Dermis blood vessel endothelial cell (primary cell): ENCODE results near the gene RAP2A. TPM values are rescaled to one million over a fixed set of nuclear protein-coding genes. Genes with fewer than 3 reads are reported as not detected.
A peak's percentile ranks its signal among the peaks of the same experiment; 100 is the strongest.

ENCODE experiments used
- DNase-seq: peaks from one replicate; pipeline ENCODE4 v3.0.0; 2010
- total RNA-seq: library from RNA; depleted of rRNA; stranded (reverse); fragments of >200 nt; gene quantifications from 2 replicates; pipeline ENCODE4 v1.2.3, GENCODE V29; 2014

RAP2A gene
- total RNA-seq, 1 donor from 2014 or later, result 61.1 TPM

DNA sequence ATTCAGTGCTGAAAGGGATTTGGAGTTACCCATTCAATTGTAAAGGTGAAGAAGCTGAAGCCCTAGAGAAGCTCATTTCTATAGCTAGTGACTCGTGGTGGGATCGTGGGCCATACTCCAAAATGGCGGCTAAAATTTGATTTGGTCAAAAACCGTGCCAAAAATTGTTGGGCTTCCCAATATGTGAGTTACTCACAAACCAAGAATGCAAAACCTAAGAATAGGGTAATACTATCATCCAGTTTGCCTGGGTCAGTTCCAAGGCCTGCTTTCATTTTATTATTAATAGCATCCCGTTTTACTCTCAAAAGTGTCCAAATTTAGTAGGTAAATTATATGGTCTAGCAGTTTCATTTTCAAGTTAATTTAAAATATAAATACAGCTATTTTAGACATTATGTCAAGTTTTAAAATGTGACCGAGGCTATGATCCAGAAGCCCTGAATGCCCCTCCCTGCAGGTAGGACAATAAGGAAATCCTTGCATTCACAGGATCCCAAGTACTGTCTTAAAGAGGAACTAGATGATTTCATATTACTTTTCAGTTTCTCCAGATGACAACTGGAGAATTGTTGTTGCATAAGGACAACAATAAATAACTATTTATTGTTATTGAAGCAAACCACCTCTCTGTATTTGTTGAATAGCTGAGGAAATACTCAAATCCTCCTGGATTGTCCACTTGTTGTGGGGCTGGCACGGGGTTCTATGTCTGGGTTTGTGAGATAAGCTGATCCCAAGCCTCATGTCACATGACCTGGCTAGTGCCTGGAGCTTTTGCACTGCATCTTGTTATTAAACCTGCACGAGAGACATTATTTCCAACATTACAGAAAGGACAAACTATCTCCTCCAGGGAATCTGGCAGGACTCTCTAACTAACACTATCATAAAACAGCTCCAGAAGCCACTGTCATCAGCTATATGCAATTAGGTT lies 11.6 kb upstream of the RAP2A start:
- DNase-seq, result no peak

DNA sequence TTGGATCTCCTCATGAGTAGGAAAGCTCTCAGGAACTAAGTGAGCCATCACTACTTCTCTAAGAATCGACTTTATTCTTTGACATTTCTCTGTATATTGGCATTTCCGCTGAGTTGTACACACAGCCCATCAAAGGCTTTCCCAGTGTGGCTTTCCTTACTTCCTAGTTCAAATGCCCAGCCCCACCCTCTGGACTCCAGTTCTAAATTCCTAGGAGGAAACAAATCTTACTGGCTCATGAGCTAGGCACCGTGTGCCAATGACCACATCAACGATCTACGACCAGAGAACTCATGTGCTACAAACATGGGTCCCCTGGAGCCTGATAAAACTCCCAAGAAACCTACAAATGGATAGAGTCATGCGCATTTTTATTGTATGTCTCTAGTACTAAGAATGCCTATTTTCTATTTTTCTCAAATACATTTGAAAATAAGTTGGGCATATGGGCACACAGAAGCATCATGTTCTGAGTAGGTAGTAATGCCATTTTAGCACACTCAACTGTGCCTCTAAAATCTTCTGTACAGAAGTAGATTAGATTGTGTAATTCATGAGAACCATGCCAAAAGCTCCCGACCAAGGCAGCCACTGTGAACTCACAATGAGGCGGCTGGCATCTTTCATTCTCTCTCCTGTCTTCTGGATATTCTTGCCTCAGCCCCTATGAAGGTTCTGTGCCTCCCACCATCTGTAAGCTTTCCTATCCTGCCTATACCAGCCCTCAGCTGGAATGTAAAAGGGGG lies 10.5 kb upstream of the RAP2A start:
- DNase-seq, result no peak

DNA sequence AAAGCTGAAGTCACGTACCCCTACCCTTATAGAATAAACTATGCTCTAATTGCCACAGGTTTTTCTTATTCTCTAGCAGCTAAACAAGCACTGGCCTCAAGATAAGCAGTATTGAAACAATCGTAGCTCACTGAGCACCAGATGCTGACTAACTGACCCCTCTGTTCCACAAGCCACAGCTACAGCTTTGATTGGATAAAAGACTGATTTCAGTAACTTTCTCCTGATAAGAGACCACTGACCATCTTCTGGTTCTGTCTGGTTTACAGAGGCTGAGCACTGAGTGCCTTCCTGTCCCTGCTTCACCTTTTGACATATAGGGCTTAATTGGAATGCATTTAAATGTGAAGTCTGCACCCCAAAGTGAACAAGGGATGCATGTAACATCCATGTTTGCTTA lies 8.4 kb upstream of the RAP2A start:
- no peak for DNase-seq

DNA sequence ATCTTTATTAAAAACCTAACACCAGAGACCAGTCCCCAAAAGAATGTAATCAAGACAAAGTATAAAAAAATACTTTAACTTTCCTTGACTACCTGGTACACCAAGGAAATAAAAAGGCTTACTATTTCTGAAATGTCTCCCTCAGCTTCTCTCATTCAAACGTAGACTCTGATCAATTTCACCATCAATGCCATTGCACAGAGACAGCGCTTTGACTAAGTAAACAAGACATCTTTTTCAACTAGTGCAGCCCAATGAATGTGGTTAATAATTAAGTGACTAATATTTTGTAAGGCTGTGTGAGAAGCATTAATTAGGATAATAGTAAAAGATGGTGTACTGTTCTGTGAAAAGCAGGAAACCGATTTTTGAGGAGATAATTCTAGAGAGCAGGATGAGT lies 7.3 kb upstream of the RAP2A start:
- DNase-seq, result no peak

DNA sequence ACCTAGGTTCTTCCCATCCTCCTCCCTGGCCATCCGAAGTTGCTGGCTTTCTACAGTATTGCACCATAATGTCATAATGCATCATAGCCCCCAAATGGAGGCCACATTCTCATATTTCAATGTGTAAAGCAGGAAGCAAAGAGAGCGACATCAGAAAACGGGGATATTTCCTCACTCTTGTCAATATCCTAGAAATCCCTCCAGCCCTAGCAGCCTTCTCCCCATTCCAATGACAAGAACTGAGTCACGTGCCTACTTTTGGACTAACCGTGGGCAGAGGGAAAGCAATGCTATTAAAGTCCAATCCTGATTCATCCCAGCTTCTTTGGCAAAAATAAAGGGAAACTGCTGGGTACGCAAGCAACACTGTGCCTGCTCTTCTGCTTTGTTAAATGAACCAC lies 4.3 kb upstream of the RAP2A start:
- DNase-seq, result no peak

- no peak for DNase-seq
Observed at GRCh38 chr13:97430296-97430695, 3.7 kb upstream of the RAP2A start.

DNA sequence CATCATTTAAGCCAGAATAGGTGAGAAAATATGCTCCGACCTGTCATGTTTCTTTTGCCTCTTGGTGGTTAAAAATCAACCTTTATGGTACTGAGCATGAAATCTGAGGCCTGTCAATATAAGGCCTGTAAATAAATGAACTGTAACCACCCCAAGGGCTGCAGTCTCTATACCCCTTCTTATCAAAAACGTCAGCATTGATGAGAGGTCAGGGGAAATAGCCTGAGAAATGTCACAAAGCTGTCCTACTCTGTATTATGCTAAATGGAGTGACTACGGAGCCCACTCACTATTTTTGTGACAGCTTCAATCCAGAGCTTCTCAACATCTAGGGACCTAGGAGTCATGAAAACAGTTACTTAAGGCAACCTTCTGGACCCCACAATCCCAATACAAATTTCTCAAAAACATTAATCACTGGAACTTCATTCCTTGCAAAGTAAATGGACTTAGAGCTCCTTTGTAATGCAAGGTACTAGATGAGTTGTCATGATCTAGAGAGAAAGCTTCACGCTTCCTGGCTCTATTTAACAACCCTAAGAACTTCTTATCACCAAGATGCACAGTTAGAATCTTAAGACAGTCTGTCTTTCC lies 2.7 kb upstream of the RAP2A start:
- no peak for DNase-seq

GRCh38 chr13:97432232-97432916 lies 1.6 kb upstream of the RAP2A start:
- DNase-seq, result peak; percentile 7

DNA sequence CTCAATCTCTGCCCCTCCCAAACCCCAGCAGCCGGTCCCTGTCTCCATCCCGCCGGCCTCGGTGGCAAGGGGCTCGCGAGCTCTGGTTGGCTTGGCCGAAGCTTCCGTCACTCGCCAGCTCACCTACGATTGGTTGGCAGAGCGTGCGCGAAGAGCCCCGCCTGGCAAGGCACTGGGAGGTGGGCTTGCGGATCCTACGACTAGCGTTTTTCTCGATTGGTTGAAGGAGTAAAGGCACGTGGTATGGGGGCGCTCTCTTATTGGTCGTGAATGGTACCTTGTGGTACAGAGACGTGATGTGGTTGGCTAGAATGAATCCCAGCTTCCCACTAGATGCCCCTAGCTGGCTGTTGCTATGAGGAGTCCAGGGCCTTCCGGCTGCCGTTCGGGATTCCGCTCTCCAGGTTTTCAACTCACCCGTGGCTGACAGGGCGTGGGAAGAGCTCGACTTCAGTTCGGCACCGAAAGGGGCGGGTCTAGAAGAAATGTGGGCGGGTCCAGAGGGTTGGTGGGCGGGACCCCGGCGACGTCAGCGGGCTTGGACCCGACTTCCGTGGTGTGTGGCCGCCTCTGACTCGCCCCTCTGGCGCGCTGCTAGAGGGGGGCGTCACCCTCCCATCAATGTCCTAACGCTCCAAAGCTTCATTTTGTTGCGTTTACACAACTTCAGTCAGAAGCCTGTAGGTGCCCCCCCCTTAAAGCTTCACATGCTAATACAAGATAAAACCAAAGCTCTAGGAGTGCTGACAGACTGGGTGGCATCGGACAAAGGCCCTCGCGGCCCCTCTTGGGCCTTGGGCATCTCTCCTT lies 847 bp upstream of the RAP2A start:
- DNase-seq, result peak; percentile 100

- DNase-seq, result peak; percentile 49
Observed at GRCh38 chr13:97434397-97435201, 630 bp downstream of the RAP2A start.

DNA sequence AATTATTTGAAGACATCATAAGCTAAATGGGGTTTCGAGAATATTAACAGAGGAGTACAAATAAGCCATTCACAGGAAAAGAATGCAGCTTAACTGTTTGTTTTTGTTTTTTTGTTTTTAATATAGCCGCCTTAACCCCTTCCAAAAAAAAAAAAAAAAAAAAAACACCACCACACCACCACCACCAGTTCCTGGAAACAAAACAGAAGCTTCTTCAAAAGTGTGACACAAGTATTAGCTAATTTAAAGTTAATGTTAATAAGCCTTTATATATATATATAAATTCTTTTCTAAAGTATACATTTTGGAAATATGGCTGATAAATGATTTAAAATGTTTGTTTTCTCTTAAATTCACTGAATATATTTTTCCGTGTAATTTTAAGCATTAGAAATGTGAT lies 1.4 kb downstream of the RAP2A start:
- peak; percentile 6 for DNase-seq

DNA sequence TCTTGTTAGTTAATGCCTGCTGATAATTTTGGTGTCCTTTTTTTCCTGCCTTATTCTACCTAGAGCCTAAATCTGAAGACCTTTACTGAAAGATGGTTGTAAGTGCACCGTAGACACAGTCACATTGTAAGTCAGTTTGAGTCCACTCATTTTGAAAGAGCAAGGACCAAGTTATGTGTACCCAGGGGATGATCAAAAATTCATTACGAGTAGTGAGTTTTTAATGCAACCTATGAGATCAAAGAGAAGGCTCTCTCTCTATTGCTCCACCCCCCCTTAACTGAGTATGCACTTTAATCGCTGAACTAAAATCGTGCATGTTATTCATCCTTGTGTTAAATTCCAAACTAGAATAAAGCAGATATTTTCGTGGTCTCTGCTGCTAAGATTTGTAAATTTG lies 1.8 kb downstream of the RAP2A start:
- peak; percentile 18 for DNase-seq

GRCh38 chr13:97436845-97437244 lies 2.9 kb downstream of the RAP2A start:
- DNase-seq, result no peak

GRCh38 chr13:97437729-97438128 lies 3.8 kb downstream of the RAP2A start:
- no peak for DNase-seq

- DNase-seq, result peak; percentile 10
Observed at GRCh38 chr13:97438856-97439595, 5.1 kb downstream of the RAP2A start.

DNA sequence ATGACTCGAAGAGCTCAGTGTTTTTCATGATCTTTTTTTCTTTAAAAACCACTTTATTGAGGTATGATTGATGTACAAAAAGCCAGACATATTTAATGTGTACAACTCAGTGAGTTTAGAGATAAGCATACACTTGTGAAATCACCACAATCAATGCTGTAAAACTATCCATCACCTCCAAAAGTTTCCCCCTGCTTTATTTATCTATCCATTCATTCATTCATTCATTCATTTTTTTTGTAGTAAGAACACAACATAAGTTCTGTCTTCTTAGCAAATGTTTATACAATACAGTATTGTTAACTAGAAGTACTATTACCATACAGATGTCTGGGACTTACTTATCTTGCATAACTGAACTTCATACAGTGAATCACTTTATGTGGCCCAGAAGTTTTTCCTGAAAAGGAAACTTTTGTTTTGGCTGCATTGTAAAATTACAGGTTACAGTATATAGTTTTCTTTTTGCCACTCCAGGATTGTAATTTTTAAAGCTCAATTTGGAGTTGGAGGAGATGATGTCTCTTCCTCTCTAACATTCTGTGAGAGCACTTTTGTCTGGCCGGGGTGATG lies 6.7 kb downstream of the RAP2A start:
- no peak for DNase-seq

- DNase-seq, result no peak
Observed at GRCh38 chr13:97441368-97441767, 7.4 kb downstream of the RAP2A start.

- DNase-seq, result no peak
Observed at GRCh38 chr13:97445522-97446187, 11.7 kb downstream of the RAP2A start.

DNA sequence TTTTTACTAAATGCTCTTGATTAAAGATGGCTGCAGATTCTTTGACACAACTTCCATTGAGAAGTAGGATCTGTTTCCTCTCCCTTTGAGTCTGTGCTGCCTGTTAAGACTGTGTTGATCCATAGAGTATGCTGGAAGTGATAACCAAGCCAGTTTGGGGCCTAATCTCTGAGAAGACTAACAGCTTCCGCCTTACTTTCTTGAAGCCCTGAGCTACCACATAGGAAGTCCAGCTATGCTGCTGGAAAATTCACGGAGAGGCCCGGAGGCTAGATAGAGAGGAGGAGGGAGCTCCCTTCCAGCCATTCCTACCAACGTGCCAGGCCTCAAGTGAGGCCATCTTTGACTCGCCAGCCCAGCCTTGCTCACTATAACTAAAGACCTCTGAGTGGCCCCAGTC lies 12.5 kb downstream of the RAP2A start:
- DNase-seq, result no peak
